C4-2B (cell line): ENCODE data around the gene KHDC4.

Experiments used
- CTCF ChIP-seq: fragments of 450-650 bp; conservative IDR thresholded peaks from 2 replicates; pipeline ENCODE4 v1.5.1; 2017; ENCODE audit warnings: mild to moderate bottlenecking
- ZFX ChIP-seq: fragments of 450-650 bp; IDR thresholded peaks from 2 replicates; pipeline ENCODE4 v1.6.1; 2017

GRCh38 chr1:155873860-155874259 lies 60.4 kb downstream of the KHDC4 start:
- TF ChIP-seq CTCF (no peak), ZFX (no peak)
